Natural killer cell (primary cell): Measurements from ENCODE around the gene MRPS27. TPM values are rescaled to one million over a fixed set of nuclear protein-coding genes. Genes with fewer than 3 reads are reported as not detected.

Source experiments
- ATAC-seq, 3 donors: fragments of 150-1000 bp in 2 of 3; fragments of 200-7000 bp in 1 of 3; cut with Tn5 transposase; 1 replicate in 1 of 3; 2 replicates in 2 of 3; pipeline ENCODE4 v1.10.0; 2021; ENCODE audit warnings: mild to moderate bottlenecking in 2 of 3, moderate library complexity in 2 of 3
- DNase-seq, 2 donors: peaks; one replicate each; pipeline versions ENCODE4 v3.0.0 to v3.0.0-alpha.2; 2013 to 2021; ENCODE audit warnings: mixed read lengths in 1 of 2
- H3K27ac ChIP-seq: one replicate; pipeline ENCODE4 v1.5.1; 2013; ENCODE audit warnings: mild to moderate bottlenecking, low read length
- H3K27me3 ChIP-seq: one replicate; pipeline ENCODE4 v1.6.1; 2013; ENCODE audit warnings: low read length; ENCODE audit not compliant: control insufficient read depth, insufficient read depth
- H3K36me3 ChIP-seq: one replicate; pipeline ENCODE4 v1.6.1; 2013; ENCODE audit warnings: low read length; ENCODE audit not compliant: control insufficient read depth, insufficient read depth
- H3K4me1 ChIP-seq: one replicate; pipeline ENCODE4 v1.6.1; 2013; ENCODE audit warnings: low read length; ENCODE audit not compliant: control insufficient read depth, insufficient read depth
- H3K4me3 ChIP-seq: one replicate; pipeline ENCODE4 v1.5.1; 2013; ENCODE audit warnings: low read length
- H3K9me3 ChIP-seq: one replicate; pipeline ENCODE4 v1.6.1; 2013; ENCODE audit warnings: low read length; ENCODE audit not compliant: control insufficient read depth, insufficient read depth
- H3K27ac Mint-ChIP-seq, 2 donors: one replicate each; pipeline ENCODE4 v1.8.0; 2022; ENCODE audit warnings: mild to moderate bottlenecking in 2 of 2, mixed read lengths in 2 of 2, moderate library complexity in 1 of 2
- H3K27me3 Mint-ChIP-seq, 2 donors: one replicate each; pipeline ENCODE4 v1.8.0; 2022; ENCODE audit warnings: low read depth in 2 of 2, mixed read lengths in 2 of 2
- H3K36me3 Mint-ChIP-seq: one replicate; pipeline ENCODE4 v1.8.0; 2022; ENCODE audit warnings: mixed read lengths
- H3K4me1 Mint-ChIP-seq, 2 donors: one replicate each; pipeline ENCODE4 v1.8.0; 2022; ENCODE audit warnings: mixed read lengths in 2 of 2
- H3K4me3 Mint-ChIP-seq: one replicate; pipeline ENCODE4 v1.8.0; 2022; ENCODE audit warnings: mild to moderate bottlenecking, moderate library complexity, mixed read lengths
- H3K9me3 Mint-ChIP-seq, 2 donors: one replicate each; pipeline ENCODE4 v1.8.0; 2022; ENCODE audit warnings: mixed read lengths in 2 of 2
- CTCF ChIP-seq: fragments of 200-600 bp; IDR thresholded peaks from one replicate; pipeline ENCODE4 v1.8.0; 2022; ENCODE audit warnings: antibody characterized with exemption
- WGBS: methylation state at CpG from one replicate; pipeline ENCODE4 v1.1.7; 2013; ENCODE audit warnings: missing lambda C conversion rate; ENCODE audit not compliant: insufficient coverage; 5-methylcytosine and 5-hydroxymethylcytosine counted together
- intact Hi-C: fragments of 100-400 bp; cut with micrococcal nuclease; formaldehyde crosslinking; loops from one replicate; pipeline ENCODE4 v1.14.2; 2022
- total RNA-seq, 4 donors: library from RNA; stranded (reverse); fragments of 120-200 nt in 1 of 4; gene quantifications; one replicate each; pipeline versions ENCODE4 v1.2.3 to v1.2.4, GENCODE V29; 2013 to 2022

The MRPS27 gene
- total RNA-seq, 3 donors from 2014 or later (not counting 1 experiment from before 2014, with no cell fraction given) = 25.5 to 36.5 (median 36.3) TPM

- Histone ChIP-seq H3K27me3 (no peaks in the 10 kb centered on the region), H3K27ac (no peak overlapping the region), H3K4me3 (no peak overlapping the region), H3K36me3 (no peaks in the 10 kb centered on the region), H3K9me3 (no peaks in the 10 kb centered on the region), H3K4me1 (no peaks in the 10 kb centered on the region)
- Mint-ChIP-seq H3K9me3 (no peaks in the 10 kb centered on the region), H3K4me3 (no peak overlapping the region), H3K4me1 (peaks cover 9 to 17% of the 10 kb centered on the region in 2 donors), H3K36me3 (no peaks in the 10 kb centered on the region), H3K27me3 (no peaks in the 10 kb centered on the region), H3K27ac (no peak overlapping the region)
- DNase-seq (no peak), ATAC-seq (no peak)
- no peak for TF ChIP-seq CTCF
- intact Hi-C loops = no loop called here
These were observed 52.4 kb downstream of the MRPS27 start for GRCh38 chr5:72267685-72268084.

- DNase-seq (no peak), ATAC-seq (no peak)
- Histone ChIP-seq H3K27me3 (no peaks in the 10 kb centered on the region), H3K4me3 (no peak overlapping the region), H3K9me3 (no peaks in the 10 kb centered on the region), H3K36me3 (no peaks in the 10 kb centered on the region), H3K27ac (no peak overlapping the region), H3K4me1 (no peaks in the 10 kb centered on the region)
- intact Hi-C loops = no loop called here
- no peak overlapping the region for H3K4me3 Mint-ChIP-seq
- WGBS = 95% methylated on average over 2 of the region's 2 CpGs
- no peak overlapping the region for H3K27ac Mint-ChIP-seq
- H3K36me3 Mint-ChIP-seq = no peaks in the 10 kb centered on the region
- H3K9me3 Mint-ChIP-seq = no peaks in the 10 kb centered on the region
- no peaks in the 10 kb centered on the region for H3K27me3 Mint-ChIP-seq
- TF ChIP-seq CTCF = no peak
- H3K4me1 Mint-ChIP-seq = peaks cover 16 to 25% of the 10 kb centered on the region in 2 donors
These were observed 53.2 kb downstream of the MRPS27 start for GRCh38 chr5:72266862-72267261.

GRCh38 chr5:72265032-72265877, 54.8 kb downstream of the MRPS27 start:
- Histone ChIP-seq H3K4me1 (no peaks in the 10 kb centered on the region), H3K4me3 (no peak overlapping the region), H3K9me3 (no peaks in the 10 kb centered on the region), H3K36me3 (no peaks in the 10 kb centered on the region), H3K27ac (no peak overlapping the region), H3K27me3 (no peaks in the 10 kb centered on the region)
- intact Hi-C loops = no loop called here
- Mint-ChIP-seq H3K9me3 (no peaks in the 10 kb centered on the region), H3K27me3 (no peaks in the 10 kb centered on the region), H3K4me3 (no peak overlapping the region), H3K4me1 (peaks cover 17 to 29% of the 10 kb centered on the region in 2 donors), H3K36me3 (no peaks in the 10 kb centered on the region), H3K27ac (no peak overlapping the region)
- ATAC-seq = no peak
- WGBS = 92% methylated on average over 4 of the region's 5 CpGs
- no peak for DNase-seq
- no peak for TF ChIP-seq CTCF

GRCh38 chr5:72256536-72256935, 63.5 kb downstream of the MRPS27 start:
- H3K36me3 ChIP-seq = peaks cover 2% of the 10 kb centered on the region
- no peaks in the 10 kb centered on the region for H3K4me1 ChIP-seq
- H3K9me3 Mint-ChIP-seq = no peaks in the 10 kb centered on the region
- DNase-seq (no peak), ATAC-seq (no peak)
- H3K27ac Mint-ChIP-seq = no peak overlapping the region
- TF ChIP-seq CTCF = no peak
- H3K27ac ChIP-seq = no peak overlapping the region
- no peaks in the 10 kb centered on the region for H3K27me3 Mint-ChIP-seq
- no peak overlapping the region for H3K4me3 Mint-ChIP-seq
- no peak overlapping the region for H3K4me3 ChIP-seq
- no peaks in the 10 kb centered on the region for H3K36me3 Mint-ChIP-seq
- peaks cover 5 to 6% of the 10 kb centered on the region in 2 donors for H3K4me1 Mint-ChIP-seq
- no peaks in the 10 kb centered on the region for H3K9me3 ChIP-seq
- intact Hi-C loops = no loop called here
- 100% methylated on average over 2 of the region's 2 CpGs for WGBS
- H3K27me3 ChIP-seq = no peaks in the 10 kb centered on the region
